Stimulated activated naive CD4-positive, alpha-beta T cell treated with Interleukin-2 at 50 U/mL for 16 hours (primary cell): ENCODE data around the gene SHISA6.

Experiments used
- DNase-seq: peaks from one replicate; lab custom pipeline; 2025; lab: John Stamatoyannopoulos, UW

SHISA6 gene

GRCh38 chr17:11459861-11460331 lies 218.9 kb downstream of the SHISA6 start:
- no peak for DNase-seq

- no peak for DNase-seq
Measured at GRCh38 chr17:11461993-11462548, 221.1 kb downstream of the SHISA6 start.

GRCh38 chr17:11467639-11468038 lies 226.6 kb downstream of the SHISA6 start:
- DNase-seq: no peak

GRCh38 chr17:11485336-11486100 lies 244.5 kb downstream of the SHISA6 start:
- DNase-seq: no peak

- no peak for DNase-seq
Measured at GRCh38 chr17:11486101-11486867, 245.3 kb downstream of the SHISA6 start.

GRCh38 chr17:11486868-11487310 lies 245.9 kb downstream of the SHISA6 start:
- no peak for DNase-seq

- no peak for DNase-seq
Measured at GRCh38 chr17:11487469-11487868, 246.5 kb downstream of the SHISA6 start.

- no peak for DNase-seq
Measured at GRCh38 chr17:11488407-11488806, 247.4 kb downstream of the SHISA6 start.

GRCh38 chr17:11490171-11490755 lies 249.2 kb downstream of the SHISA6 start:
- no peak for DNase-seq

GRCh38 chr17:11492511-11492910 lies 251.5 kb downstream of the SHISA6 start:
- no peak for DNase-seq

- no peak for DNase-seq
Measured at GRCh38 chr17:11493936-11494335, 252.9 kb downstream of the SHISA6 start.

- DNase-seq: no peak
Measured at GRCh38 chr17:11495613-11496012, 254.6 kb downstream of the SHISA6 start.

- no peak for DNase-seq
Measured at GRCh38 chr17:11499881-11500280, 258.9 kb downstream of the SHISA6 start.

- no peak for DNase-seq
Measured at GRCh38 chr17:11503308-11504035, 262.5 kb downstream of the SHISA6 start.

GRCh38 chr17:11506635-11507034 lies 265.6 kb downstream of the SHISA6 start:
- DNase-seq: no peak

GRCh38 chr17:11511696-11512095 lies 270.7 kb downstream of the SHISA6 start:
- DNase-seq: no peak

- DNase-seq: no peak
Measured at GRCh38 chr17:11514565-11514964, 273.6 kb downstream of the SHISA6 start.

GRCh38 chr17:11514981-11515680 lies 274.1 kb downstream of the SHISA6 start:
- DNase-seq: no peak

- DNase-seq: no peak
Measured at GRCh38 chr17:11515901-11516300, 274.9 kb downstream of the SHISA6 start.

GRCh38 chr17:11535231-11535630 lies 294.2 kb downstream of the SHISA6 start:
- DNase-seq: no peak

GRCh38 chr17:11538366-11538765 lies 297.4 kb downstream of the SHISA6 start:
- DNase-seq: no peak
